SKM-1 treated with dmso at 0.1 percent for 144 hours (cell line): ENCODE results near the gene SETDB2.
A peak's percentile ranks its signal among the peaks of the same experiment; 100 is the strongest.
"Not testable (repeated sequence)": the region's sequence is repeated elsewhere in the genome, so short reads cannot be mapped to it uniquely, and the experiment has no call there.

ENCODE experiments used
- DNase-seq: peaks from one replicate; lab custom pipeline; 2025; ENCODE audit not compliant: unreplicated experiment; lab: John Stamatoyannopoulos, UW

Gene SETDB2

DNA sequence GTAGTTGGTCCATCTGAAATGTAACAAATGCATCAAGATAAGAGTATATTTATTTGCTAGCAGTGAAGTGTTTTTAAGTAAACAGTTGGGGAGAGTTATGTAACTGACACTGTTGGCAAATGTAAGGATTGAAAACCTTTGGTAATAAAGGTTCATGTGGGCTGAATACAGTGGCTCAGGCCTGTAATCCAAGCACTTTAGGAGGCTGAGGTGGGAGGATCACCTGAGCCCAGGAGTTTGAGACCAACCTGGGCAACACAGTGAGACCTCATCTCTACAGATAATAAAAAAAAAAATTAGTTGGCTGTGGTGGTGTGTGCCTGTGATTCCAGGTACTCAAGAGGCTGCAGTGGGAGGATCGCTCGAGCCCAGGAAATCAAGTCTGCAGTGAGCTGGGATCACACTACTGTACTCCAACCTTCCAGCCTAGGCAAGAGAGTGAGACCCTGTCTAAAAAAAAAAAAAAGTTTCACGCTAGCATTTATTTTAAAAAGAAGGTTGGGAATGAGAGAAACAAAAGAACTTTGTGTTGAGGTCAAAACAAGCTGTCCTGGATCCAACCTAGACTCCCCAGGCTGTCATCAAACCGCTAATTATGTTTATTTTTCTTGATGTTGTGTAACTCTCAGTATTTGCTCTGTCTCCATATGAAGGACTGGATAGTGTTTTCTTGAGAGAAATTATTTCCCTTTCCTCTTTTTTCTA, 20.7 kb downstream of the SETDB2 start:
- DNase-seq, result no peak

DNA sequence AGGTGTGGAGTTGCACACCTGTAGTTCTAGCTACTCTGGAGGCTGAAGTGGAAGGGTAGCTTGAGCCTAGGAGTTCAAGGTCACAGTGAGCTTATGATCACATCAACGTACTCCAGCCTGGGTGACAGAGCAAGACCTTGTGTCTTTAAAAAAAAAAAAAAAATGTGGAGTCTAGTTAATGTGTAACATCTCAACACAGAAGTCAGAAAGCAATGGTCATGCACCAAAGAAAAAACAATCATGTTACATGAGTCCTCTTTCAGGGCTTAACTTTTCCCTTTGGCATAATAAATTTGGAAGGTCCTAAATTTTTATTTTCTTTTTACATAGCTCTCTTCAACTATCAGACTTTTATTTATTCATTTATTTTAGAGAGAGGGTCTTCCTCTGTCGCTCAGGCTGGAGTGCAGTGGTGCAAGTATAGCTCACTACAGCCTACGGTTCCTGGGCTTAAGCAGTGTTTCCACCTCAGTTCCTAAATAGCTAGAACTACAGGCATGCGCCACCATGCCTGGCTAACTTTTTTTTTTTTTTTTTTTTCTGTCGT, 22.3 kb downstream of the SETDB2 start:
- no peak for DNase-seq

DNA sequence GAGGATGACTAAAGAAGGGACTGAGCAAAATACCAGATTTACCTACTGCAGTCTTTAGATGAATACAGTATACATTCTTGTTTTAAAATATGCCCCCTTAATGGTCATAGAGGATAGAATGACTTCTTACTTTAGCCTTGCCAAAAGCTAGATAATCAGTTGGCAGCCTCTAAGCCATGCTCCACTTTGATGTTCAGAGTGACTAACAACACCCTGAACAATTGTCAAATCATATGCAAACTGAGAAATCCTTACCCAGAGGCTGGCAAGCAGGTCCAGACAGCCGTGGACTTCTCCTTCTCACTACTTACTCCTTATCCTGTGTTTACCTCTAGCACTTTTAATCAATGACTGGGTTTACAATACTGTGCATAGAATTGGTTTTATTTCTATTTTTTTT, 28.1 kb downstream of the SETDB2 start:
- DNase-seq, result no peak

DNA sequence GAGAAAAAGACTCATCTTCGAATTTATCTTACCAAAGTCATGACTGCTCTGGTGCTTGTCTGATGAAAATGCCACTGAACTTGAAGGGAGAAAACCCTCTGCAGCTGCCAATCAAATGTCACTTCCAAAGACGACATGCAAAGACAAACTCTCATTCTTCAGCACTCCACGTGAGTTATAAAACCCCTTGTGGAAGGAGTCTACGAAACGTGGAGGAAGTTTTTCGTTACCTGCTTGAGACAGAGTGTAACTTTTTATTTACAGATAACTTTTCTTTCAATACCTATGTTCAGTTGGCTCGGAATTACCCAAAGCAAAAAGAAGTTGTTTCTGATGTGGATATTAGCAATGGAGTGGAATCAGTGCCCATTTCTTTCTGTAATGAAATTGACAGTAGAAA, 32.5 kb downstream of the SETDB2 start:
- DNase-seq, result no peak

DNA sequence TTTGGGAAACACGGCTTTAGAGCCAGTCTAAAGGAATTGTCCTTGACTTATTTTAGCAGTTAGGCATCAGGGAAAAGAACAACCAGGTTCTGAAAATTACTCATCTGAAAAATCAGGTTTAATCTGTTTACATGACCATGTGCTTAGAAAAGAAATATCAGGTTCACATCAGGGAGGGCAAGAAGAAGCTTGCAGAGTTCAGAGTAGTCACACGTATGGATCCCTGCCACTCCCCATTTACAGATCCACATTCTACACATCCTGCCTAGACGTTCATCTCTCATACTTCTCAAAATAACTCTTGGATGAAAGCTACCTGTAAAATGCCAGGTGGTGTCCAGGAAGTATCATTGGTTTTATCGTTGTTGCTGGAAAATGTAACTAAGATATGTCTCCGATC, 37.7 kb downstream of the SETDB2 start:
- DNase-seq, result no peak

DNA sequence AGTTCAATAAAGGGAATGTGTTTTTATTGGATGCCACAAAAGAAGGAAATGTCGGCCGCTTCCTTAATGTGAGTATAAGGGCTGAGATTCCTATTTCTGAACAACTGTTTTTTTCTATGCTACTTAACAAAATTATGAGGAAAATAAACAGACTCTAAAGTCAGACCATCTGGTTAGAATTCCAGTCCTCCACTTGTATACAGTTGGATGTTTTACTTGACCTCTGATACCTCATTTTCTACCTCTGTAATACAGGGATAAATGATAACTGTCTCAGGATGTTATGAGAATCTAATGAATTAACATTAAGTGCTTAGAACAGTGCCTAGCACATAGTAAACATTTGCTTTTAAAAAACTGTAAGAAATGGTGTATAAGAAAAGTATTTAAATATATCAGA, 44.5 kb downstream of the SETDB2 start:
- DNase-seq, result no peak

DNA sequence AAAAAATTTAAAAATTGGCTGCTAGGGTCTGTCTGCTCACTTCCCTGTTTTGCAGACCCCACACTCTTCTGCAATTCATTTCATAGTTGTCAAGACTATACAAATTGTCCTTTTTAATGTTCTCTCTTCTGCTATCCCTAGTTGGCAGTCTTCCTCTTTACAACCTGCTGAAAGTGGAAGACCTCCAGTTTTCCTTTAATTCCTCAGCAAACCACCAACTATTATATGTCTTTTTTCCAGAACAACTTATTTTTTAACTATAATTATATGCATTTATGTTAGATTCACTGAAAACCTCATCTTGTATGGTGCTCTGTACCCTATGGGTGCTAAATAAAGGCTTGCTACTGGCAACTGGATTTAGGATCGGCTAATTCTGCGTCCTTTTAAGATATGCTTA, 50.6 kb downstream of the SETDB2 start:
- peak; percentile 17 for DNase-seq

DNA sequence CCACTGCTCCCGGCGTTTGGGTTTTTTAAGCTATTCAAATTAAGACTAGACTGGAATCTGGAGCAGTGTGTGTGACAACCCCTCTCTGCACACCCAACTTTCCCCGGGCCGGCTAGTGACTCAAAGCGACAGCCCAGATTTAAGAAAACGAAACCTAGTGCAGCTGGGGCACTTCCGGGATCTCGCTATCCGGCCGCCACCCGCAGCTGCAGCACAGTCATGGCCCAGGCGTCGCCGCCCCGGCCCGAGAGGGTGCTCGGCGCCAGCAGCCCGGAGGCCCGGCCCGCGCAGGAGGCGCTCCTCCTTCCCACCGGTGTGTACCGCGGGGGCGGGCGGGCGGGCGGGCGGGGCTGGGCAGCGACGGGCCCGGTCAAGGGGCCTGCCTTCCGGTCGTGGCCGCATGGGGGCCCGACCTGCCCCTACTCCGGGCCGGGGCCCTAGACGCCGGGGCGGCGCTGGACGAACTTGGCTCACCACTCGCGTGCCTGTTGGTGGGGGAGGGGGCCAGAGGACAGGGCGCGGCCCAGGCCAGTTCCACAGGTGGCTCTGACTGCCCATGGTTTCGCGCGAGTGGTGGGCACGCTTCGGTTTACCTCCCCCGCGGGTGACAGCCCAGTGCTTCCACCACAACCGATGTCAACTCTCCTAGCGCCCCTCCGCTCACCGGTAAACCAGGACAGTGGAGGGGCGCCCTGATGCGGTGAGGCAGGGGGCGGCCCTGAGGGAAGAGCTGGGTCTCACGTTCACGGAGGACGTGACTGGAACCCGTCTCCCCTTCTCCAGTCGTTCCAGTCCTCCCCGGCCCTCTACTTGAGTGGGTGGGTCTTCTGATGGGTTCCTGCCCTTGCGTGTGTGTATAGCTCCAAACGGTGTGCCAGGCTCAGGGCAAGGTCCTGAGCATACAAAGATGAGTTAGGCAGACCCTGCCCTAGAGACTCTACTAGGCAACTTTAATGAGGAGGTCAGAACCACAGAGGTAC, 52.0 kb downstream of the SETDB2 start, which contains the start of gene PHF11:
Gene PHF11, plus strand, starts transcription at position 171 of the 980 bp plus-strand sequence. Its CDS starts 49 bp downstream, at position 220.
- DNase-seq, result peak; percentile 60

DNA sequence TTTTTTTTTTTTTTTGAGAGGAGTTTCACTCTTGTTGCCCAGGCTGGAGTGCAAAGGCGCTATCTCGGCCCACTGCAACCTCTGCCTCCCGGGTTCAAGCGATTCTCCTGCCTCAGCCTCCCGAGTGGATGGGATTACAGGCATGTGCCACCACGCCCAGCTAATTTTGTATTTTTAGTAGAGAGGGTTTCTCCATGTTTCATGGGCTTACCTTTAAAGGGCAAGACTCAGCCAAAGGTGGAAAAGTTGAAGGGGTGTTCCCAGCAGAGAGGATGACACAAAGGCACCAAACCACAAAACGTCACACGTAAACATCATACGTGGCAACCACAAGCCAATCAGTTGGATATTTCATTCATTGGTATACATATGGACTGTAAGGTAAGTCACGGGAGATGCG, 52.8 kb downstream of the SETDB2 start:
- not testable (repeated sequence) for DNase-seq

DNA sequence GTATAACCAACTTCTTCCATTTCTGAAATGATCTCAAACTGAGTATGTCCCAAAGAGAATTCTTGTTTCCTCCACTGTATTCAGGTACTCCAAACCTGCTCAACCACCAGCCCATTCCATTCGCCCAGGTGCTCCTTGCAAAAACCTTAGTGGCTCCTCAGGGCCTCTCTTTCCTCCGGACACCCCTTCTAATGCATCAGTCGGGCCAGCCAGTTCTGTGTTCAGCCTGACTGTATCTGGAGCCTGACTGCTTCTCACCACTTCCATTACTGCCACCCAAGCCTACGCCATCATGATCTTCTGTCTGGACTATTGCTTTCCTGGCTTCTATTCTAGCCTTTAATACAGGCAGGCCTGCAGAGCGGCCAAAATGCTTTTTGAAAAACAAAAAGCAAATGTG, 53.2 kb downstream of the SETDB2 start:
- DNase-seq, result no peak

DNA sequence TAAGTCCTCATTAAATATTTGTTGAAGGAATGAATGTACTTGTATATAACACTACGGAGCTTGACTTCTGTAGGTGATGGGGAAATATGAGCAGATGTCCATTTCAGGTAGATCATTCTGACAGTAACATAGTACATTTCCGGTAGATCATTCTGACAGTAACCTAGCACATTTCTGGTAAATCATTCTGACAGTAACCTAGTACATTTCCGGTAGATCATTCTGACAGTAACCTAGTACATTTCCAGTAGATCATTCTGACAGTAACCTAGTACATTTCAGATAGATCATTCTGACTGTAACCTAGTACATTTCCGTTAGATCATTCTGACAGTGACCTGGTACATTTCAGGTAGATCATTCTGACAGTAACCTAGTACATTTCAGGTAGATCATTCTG, 54.1 kb downstream of the SETDB2 start:
- DNase-seq, result no peak

DNA sequence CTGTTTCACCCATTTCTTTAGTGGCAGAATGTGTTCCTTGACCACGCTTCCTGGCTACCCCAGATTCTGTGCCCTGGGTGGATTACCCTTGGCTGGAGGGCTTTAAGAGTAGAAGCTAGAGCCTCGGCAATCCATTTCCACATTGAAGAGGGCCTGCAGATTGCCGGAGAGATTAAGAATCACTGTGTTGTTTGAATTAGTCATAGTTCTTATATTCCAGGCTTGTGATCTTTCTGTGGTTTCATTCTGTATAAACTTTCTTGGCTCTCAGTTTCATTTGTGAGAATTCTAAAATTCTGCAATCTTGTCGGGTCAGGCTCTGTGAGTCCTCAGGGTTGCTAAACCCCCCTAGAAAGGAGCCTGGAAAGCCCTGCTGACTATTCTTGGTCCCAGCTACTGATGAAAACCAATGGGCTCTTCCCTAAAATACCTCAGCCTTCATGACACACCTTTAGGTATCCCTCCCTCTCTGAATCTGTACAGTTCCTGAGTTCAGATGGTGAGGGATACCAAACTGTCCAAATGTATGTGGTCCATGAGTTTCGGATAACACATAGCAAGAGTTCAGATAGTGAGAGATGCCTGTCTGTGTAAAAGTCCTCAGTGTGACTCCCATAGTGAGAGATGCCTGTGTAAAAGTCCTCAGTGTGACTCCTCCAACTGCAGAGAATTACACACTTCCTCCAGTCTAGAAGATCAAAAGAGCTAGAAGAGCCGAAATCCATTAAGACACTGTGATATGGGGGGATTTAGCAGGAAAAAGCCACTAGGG, 56.0 kb downstream of the SETDB2 start:
- DNase-seq, result no peak

DNA sequence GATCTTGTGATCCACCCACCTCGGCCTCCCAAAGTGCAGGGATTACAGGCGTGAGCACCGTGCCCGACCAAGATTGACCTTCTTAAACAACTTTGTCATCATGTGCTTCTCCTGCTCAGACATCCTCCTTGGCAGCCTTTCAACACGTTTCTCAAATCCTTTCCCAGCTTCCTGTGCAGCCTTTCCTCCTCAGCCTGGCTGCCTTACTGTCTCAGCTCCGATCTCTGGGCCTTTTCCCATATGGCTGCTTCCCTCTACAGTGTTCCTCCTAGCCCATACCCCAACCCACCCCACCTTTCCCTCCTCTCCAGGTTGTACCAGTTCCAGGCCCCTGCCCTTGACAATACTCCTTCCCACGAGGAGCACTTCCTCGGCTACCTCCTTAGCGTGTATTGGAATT, 58.9 kb downstream of the SETDB2 start:
- no peak for DNase-seq

DNA sequence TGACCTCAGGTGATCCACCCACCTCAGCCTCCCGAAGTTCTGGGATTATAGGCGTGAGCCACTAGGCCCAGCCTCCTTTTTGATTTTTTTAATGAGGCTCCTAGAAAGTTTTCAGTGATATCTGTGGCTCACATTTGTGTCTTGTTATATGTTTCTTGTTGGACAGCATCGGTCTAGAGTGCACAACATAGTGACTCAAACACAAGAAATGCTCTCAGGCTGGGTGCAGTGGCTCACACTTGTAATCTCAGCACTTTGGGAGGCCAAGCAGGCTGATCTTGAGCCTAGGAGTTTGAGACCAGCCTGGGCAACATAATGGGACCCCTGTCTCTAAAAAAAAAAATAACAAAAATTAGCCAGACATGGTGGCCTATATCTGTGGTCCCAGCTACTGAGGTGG, 59.9 kb downstream of the SETDB2 start:
- no peak for DNase-seq

DNA sequence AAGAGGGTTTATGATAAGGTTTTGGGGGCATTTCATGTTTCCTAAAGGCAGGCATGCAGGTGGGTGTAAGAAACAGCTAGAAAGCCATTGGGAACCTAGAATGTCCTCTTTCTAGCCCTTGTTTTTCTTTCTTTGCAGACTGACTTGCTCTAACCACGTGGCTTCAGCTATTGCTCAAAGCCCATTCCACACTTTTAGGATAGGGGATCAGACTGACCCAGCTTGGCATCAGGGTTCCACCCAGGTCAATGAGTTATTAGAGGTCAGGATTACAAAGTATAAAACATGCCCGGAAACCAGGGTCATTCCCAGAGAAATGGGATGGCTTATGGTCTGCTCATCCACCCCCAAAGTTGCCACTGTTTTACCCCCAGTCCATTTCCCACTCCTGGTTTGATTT, 68.5 kb downstream of the SETDB2 start:
- no peak for DNase-seq

DNA sequence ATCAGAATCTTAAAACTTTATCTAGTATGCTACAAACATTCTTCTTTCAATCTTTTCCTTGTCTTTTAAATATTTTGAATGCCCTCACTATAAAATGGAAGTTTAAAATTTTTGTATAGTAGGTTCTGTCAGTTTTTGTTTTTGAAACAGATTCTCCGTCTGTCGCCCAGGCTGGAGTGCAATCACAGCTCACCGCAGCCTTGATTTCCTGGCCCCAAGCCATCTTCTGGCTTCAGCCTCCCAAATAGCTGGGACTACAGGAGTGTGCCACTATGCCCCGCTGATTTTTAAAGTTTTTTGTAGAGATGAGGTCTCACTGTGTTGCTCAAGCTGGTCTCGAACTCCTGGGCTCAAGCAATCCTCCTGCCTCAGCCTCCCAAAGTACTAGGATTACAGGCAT, 72.4 kb downstream of the SETDB2 start:
- DNase-seq, result no peak

DNA sequence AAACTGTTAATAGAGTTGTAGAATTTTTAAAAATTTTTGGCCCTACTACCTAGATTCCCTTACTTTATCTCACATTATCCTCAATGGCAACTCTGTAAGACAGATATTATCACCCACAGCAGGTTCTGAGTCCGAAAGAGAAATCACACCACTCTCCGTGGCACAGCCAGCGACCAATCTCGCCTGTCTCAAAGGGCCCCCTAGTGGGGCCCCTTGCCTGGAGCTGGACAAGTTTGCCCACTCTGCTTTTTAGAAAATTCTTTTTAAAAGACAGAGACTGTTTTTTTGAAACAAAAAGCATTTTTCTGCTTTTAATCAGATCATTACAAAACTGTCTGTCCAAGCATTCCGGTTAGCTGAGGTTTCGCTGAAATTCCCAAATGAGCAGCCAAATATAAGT, 73.4 kb downstream of the SETDB2 start:
- no peak for DNase-seq

DNA sequence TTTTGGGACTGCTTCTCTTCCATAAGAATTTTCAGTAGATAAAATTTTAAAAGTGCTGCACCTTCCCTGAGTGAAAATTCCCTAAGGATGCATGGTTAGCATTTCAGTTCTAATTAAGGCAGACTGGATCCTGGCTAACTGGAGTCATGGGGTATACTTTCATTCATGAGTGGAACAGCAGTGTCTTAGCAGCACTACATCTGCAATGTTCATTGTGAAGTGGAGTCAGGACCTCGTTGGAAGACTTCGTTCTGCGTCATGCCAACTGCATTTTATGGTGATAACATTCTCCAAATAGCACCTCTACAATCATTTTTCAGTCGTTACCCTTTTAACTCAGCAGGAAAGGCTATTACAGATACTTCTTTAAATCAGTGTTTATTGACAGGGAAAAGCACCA, 77.2 kb downstream of the SETDB2 start:
- no peak for DNase-seq

DNA sequence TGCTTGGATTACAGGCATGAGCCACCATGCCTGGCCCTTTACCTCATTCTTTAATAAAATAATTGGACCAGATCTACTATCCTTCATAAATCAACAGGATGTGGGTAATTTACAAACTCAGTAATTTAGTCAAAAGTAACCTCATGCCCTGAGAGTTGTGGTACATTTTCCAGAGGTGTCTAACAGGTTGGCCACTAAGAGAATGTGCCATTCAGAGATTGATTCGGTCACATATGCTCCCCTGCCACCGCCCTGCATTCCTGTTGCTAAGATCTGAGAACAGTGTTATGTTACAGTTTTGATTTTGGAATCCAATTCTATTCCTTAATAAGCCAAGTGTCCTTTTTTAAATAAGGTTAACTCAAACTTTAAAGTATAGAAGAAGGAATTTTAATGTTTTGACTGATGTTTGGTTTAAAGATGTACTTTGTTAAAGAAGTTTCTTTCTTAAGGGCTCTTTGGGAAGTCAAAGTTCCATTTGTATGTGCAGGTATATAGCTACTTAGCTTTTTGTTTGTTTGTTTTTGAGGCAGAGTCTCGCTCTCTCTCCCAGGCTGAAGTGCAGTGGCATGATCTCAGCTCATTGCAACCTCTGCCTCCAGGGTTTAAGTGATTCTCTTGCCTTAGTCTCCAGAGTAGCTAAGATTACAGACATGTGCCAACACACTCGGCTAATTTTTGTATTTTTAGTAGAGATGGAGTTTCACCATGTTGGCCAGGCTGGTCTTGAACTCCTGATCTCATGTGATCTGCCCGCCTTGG, 80.8 kb downstream of the SETDB2 start:
- no peak for DNase-seq

DNA sequence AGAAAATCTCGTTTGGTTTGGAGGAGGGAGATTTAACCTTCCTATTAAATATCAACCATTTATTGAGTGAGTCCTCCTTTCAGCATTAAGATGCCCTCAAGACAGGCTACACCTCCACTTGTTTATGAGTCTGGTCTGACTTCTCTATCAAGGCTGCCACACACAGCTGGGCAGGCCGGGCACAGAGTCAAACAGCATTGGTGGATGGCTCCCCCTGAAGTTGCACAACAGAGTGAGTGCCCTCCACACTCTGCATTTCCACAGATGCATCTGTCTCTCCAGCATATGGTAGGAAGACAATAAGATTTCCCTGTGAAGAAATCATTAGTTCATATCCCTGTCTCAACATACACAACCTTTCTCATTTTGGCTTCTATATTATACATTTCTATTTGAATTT, 83.0 kb downstream of the SETDB2 start:
- DNase-seq, result no peak
